Mesendoderm (in vitro differentiated cells): ENCODE results near the gene GLI2.

Experiments used
- DNase-seq: peaks from one replicate; pipeline ENCODE4 v3.0.0; 2013
- H2AK5ac ChIP-seq: 2 replicates; pipeline ENCODE4 v1.6.1; 2013; ENCODE audit warnings: low read length, inconsistent platforms
- H2BK120ac ChIP-seq: 2 replicates; pipeline ENCODE4 v1.6.1; 2013; ENCODE audit warnings: low read depth, mild to moderate bottlenecking, low read length, moderate library complexity, mixed read lengths
- H2BK15ac ChIP-seq: replicated peaks from 2 replicates; pipeline ENCODE4 v1.6.1; 2013; ENCODE audit warnings: low read depth, mild to moderate bottlenecking, moderate library complexity
- H2BK5ac ChIP-seq: 2 replicates; pipeline ENCODE4 v1.6.1; 2013; ENCODE audit warnings: low read length, inconsistent platforms
- H3K18ac ChIP-seq: 2 replicates; pipeline ENCODE4 v1.6.1; 2013; ENCODE audit warnings: mild to moderate bottlenecking, low read length, mixed read lengths
- H3K23ac ChIP-seq: one replicate; pipeline ENCODE4 v1.6.1; 2013; ENCODE audit warnings: low read length
- H3K27ac ChIP-seq: 2 replicates; pipeline ENCODE4 v1.5.1; 2013; ENCODE audit warnings: low read depth, mild to moderate bottlenecking, inconsistent platforms, low read length, moderate library complexity
- H3K27me3 ChIP-seq: 2 replicates; pipeline ENCODE4 v1.6.1; 2013; ENCODE audit warnings: low read length, control low read depth, mild to moderate bottlenecking, inconsistent platforms; ENCODE audit not compliant: insufficient read depth, poor library complexity
- H3K36me3 ChIP-seq: 2 replicates; pipeline ENCODE4 v1.6.1; 2013; ENCODE audit warnings: low read length, inconsistent platforms; ENCODE audit not compliant: control insufficient read depth, insufficient read depth
- H3K4ac ChIP-seq: one replicate; pipeline ENCODE4 v1.6.1; 2013; ENCODE audit warnings: low read depth, mild to moderate bottlenecking, low read length, moderate library complexity
- H3K4me1 ChIP-seq: 2 replicates; pipeline ENCODE4 v1.6.1; 2013; ENCODE audit warnings: low read depth, low read length, inconsistent platforms; ENCODE audit not compliant: control insufficient read depth
- H3K4me2 ChIP-seq: 2 replicates; pipeline ENCODE4 v1.6.1; 2013; ENCODE audit warnings: low read length
- H3K4me3 ChIP-seq: 2 replicates; pipeline ENCODE4 v1.5.1; 2013; ENCODE audit warnings: mild to moderate bottlenecking, low read length
- H3K56ac ChIP-seq: one replicate; pipeline ENCODE4 v1.6.1; 2013; ENCODE audit warnings: low read length
- H3K79me1 ChIP-seq: 2 replicates; pipeline ENCODE4 v1.6.1; 2013; ENCODE audit warnings: low read length, inconsistent platforms
- H3K79me2 ChIP-seq: 2 replicates; pipeline ENCODE4 v1.6.1; 2013; ENCODE audit warnings: mild to moderate bottlenecking, low read length; ENCODE audit not compliant: control insufficient read depth, insufficient read depth
- H3K9ac ChIP-seq: 2 replicates; pipeline ENCODE4 v1.6.1; 2013; ENCODE audit warnings: low read length, inconsistent platforms
- H4K5ac ChIP-seq: one replicate; pipeline ENCODE4 v1.6.1; 2013; ENCODE audit warnings: low read length
- H4K8ac ChIP-seq: one replicate; pipeline ENCODE4 v1.6.1; 2013; ENCODE audit warnings: low read depth, mild to moderate bottlenecking, control low read depth, low read length, moderate library complexity
- WGBS: extraction: QIAGEN DNeasy Blood & Tissue Kit; methylation state at CpG from one replicate; pipeline ENCODE4 v1.1.7; 2013; ENCODE audit warnings: low lambda C conversion rate, missing lambda C conversion rate; ENCODE audit not compliant: insufficient coverage; ENCODE audit errors: extremely low coverage; 5-methylcytosine and 5-hydroxymethylcytosine counted together

Gene GLI2

DNA sequence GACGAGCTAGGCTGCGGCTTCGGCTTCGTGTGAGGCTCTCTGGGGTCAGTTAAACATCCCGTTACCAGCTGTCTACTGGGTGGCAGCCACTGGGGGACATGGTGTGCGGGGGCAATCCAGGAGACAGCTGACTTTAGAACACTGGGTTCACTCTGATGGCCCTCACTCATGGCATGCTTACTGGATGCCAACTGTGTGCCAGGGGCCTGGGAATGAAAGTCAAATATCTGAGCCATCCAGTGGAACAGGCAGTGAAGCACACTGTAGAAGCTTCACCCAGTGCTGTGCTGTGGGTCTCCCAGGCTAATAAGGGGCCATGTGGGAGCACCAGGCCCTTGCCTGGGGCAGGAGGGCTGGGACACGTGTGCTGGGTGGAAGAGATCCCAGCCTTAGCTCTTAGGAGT is 48.3 kb downstream of the GLI2 start:
- no CpG with 5 or more reads among the region's 7 CpGs for WGBS
- Histone ChIP-seq H3K56ac (no peak overlapping the region), H2AK5ac (no peak overlapping the region), H2BK5ac (no peak overlapping the region), H3K27ac (no peak overlapping the region), H2BK120ac (no peak overlapping the region), H3K9ac (no peak overlapping the region), H3K18ac (no peak overlapping the region), H3K79me2 (peaks cover 14% of the 10 kb centered on the region), H3K79me1 (peaks cover 32% of the 10 kb centered on the region), H4K8ac (no peak overlapping the region), H3K36me3 (no peaks in the 10 kb centered on the region), H3K23ac (no peak overlapping the region), H3K4me3 (no peak overlapping the region), H4K5ac (no peak overlapping the region), H3K4ac (no peak overlapping the region), H3K27me3 (no peaks in the 10 kb centered on the region), H3K4me1 (peaks cover 13% of the 10 kb centered on the region), H3K4me2 (no peak overlapping the region), H2BK15ac (no peak overlapping the region)
- no peak for DNase-seq
